Ovary (tissue), 9 donors: Measurements from ENCODE around the gene PAM. TPM values are rescaled to one million over a fixed set of nuclear protein-coding genes. Genes with fewer than 3 reads are reported as not detected.

Source experiments
- DNase-seq, 5 donors: peaks; one replicate each; pipeline ENCODE4 v3.0.0-alpha.2; 2019 to 2020
- H3K27ac ChIP-seq, 2 donors: fragments of 200-600 bp; one replicate each; pipeline versions ENCODE4 v1.5.1 to v1.8.0; 2019 to 2022
- H3K27me3 ChIP-seq: fragments of 200-600 bp; one replicate; pipeline ENCODE4 v1.8.0; 2022
- H3K36me3 ChIP-seq: fragments of 200-600 bp; sonication (generic); one replicate; pipeline ENCODE4 v1.5.1; 2019
- H3K4me1 ChIP-seq: one replicate; pipeline ENCODE4 v1.8.1; 2013; ENCODE audit warnings: mild to moderate bottlenecking, moderate library complexity; ENCODE audit not compliant: insufficient read depth
- H3K4me3 ChIP-seq: fragments of 200-600 bp; sonication (generic); one replicate; pipeline ENCODE4 v1.5.1; 2017
- H3K9me3 ChIP-seq, 2 donors: fragments of 200-600 bp in 1 of 2; sonication (generic) in 1 of 2; one replicate each; pipeline versions ENCODE4 v1.5.1 to v1.8.1; 2013 to 2019; ENCODE audit warnings: mild to moderate bottlenecking in 1 of 2, moderate library complexity in 1 of 2
- CTCF ChIP-seq, 3 donors: fragments of 450-650 bp in 2 of 3; fragments of 200-600 bp in 1 of 3; IDR thresholded peaks; one replicate each; pipeline versions ENCODE4 v1.5.1 to v1.8.0; 2016 to 2022; ENCODE audit warnings: antibody characterized with exemption in 3 of 3, mild to moderate bottlenecking in 1 of 3
- EP300 ChIP-seq: sonication (generic); formaldehyde crosslinking; IDR thresholded peaks from one replicate; pipeline ENCODE4 v1.6.1; 2017; ENCODE audit warnings: antibody characterized with exemption
- POLR2A ChIP-seq: fragments of 450-650 bp; IDR thresholded peaks from one replicate; pipeline ENCODE4 v1.6.1; 2017; ENCODE audit warnings: antibody characterized with exemption, mild to moderate bottlenecking, moderate library complexity
- WGBS, 3 donors: extraction: QIAGEN DNeasy Blood & Tissue Kit in 1 of 3; methylation state at CpG; one replicate each; pipeline versions ENCODE4 v1.1.5 to v1.1.7; 2013 to 2017; 5-methylcytosine and 5-hydroxymethylcytosine counted together
- intact Hi-C, 4 donors: fragments of 100-400 bp; cut with DNase I; formaldehyde crosslinking; loops; one replicate each; pipeline versions ENCODE4 v1.11.0 to v1.15.1; 2022 to 2023
- polyA plus RNA-seq, 2 donors: library from polyadenylated mRNA; stranded (reverse); fragments of 200-250 nt in 1 of 2; fragments of 350-450 nt in 1 of 2; fragmentation: Illumina TruSeq in 1 of 2; extraction: RNeasy Lipid Tissue Mini Kit (QIAGEN cat#74804) in 1 of 2; gene quantifications; one replicate each; pipeline ENCODE4 v1.2.3, GENCODE V29; 2013 to 2014
- total RNA-seq, 7 donors: library from RNA; depleted of rRNA in 2 of 7; stranded (reverse); fragments of >200 nt in 2 of 7; fragmentation: NEBNext Ultra II Directional in 3 of 7; extraction: Animal tissue kit (Norgen Biotek cat#: 25700) in 3 of 7; gene quantifications; one replicate each; pipeline versions ENCODE4 v1.1.0 to v1.2.4, GENCODE V29; 2016 to 2023
- donor health status: DM: no; HTN: no; CAD: no; lungs with moderate emphysema.
- donor health status: DM: no; HTN: no; CAD: no.
- donor health status: Bipolar disorder and iron deficiency.
- donor health status: DM: yes; HTN: yes; CAD: no.
- donor health status: DM: no; HTN: no; CAD: no.
- donor health status: DM: yes; HTN: yes; CAD: no.

The PAM gene
- total and polyA plus RNA-seq, 9 donors, result 124 to 431 (median 187) TPM

DNA sequence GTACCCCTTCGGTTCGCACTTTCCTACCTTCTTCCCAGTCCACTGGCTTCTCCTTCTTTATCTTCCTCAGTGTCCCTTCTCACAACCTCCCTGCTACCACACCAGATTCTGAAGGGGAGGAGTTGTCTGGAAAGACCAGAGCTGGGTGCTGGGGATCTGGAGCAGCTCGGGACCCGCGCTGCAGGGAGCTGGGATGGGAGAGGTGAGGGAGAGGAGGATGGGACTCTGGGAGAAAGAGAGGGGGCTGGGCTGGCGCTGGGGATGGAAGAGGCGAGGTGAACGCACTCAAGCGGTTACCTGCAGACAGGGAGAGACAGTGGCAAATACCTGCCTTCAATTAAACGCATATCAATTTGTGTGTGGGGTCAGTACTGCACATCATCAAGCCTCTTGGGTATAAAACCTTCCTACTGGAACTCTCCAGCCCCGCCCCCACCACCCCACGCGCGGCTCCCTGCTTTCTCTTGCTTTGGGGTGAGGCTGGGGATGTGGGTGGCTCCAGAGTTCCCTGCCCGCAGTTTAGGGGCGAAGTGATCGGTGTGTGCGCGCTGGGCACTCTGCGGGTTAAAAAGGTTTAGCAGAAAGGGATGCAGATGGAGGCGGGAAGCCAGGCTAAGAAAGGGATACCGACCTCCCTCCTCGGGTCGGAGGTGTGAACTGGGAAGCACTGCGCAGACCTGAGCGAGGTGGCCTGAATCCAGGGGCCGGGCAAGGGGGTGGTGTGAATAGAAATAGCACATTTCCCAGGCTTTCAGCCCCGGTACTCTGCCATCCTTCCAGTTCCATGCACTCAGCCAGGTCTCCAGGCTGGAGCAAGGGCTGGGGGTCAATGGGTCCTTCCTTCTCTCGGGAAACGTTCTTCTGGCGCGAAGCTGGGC lies 977 bp upstream of the PAM start:
- Histone ChIP-seq H3K9me3 (no peaks in the 10 kb centered on the region), H3K4me3 (peak overlapping the region; percentile 84), H3K36me3 (no peaks in the 10 kb centered on the region), H3K4me1 (peaks cover 6% of the 10 kb centered on the region), H3K27me3 (no peaks in the 10 kb centered on the region), H3K27ac (peak overlapping the region in 1 of 2 donors; percentile 28)
- 26 to 28% (median 27%) methylated on average over 32 of the region's 32 CpGs for whole genome bisulfite sequencing, 3 donors
- peak in 4 of 5 donors; percentile 25 to 55 (median 34) for DNase-seq
- TF ChIP-seq EP300, result no peak
- TF ChIP-seq POLR2A, result no peak
- TF ChIP-seq CTCF (IDR thresholded peaks at IDR 0.05), result no peak
- intact Hi-C loops, result no loop called here

- no peak for TF ChIP-seq EP300
- no peak for TF ChIP-seq CTCF (IDR thresholded peaks at IDR 0.05)
- TF ChIP-seq POLR2A, result peak; percentile 34
- Histone ChIP-seq H3K4me1 (peaks cover 8% of the 10 kb centered on the region), H3K9me3 (no peaks in the 10 kb centered on the region), H3K27ac (peak overlapping the region; percentile 28 to 66), H3K36me3 (no peaks in the 10 kb centered on the region), H3K4me3 (peak overlapping the region; percentile 84), H3K27me3 (no peaks in the 10 kb centered on the region)
- intact Hi-C loops, result no loop called here
- 0 to 1% (median 1%) methylated on average over 29 of the region's 29 CpGs for WGBS, 3 donors
- DNase-seq, result peak; percentile 44 to 71 (median 61)
These were observed 724 bp downstream of the PAM start for GRCh38 chr5:102755686-102756371.

DNA sequence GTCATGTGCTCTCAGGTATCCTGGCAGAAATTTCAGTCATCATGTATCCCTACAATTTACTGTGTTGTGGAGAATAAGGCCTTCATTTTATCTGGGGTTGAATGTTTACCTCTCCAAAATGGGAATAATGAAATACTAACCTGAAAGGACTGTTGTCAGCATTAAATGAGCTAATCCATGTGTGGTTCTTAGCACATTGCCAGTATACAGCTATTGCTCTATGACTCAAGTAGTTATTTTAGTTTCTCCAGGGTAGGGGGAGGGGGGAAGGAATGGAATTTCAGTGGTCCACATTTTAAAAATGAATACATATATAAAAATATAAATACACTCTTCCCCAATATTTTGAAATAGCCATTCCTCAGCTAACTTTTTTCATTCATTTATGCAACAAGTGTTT lies 3.5 kb downstream of the PAM start:
- H3K36me3 ChIP-seq, result no peaks in the 10 kb centered on the region
- no peak for DNase-seq
- no peak overlapping the region for H3K27ac ChIP-seq
- intact Hi-C loops, result no loop called here
- no peaks in the 10 kb centered on the region for H3K9me3 ChIP-seq
- no peaks in the 10 kb centered on the region for H3K27me3 ChIP-seq
- H3K4me1 ChIP-seq, result peaks cover 12% of the 10 kb centered on the region
- no peak overlapping the region for H3K4me3 ChIP-seq
- TF ChIP-seq POLR2A, result no peak
- TF ChIP-seq CTCF (IDR thresholded peaks at IDR 0.05), result no peak
- TF ChIP-seq EP300, result no peak

- Histone ChIP-seq H3K27me3 (no peaks in the 10 kb centered on the region), H3K36me3 (no peaks in the 10 kb centered on the region), H3K9me3 (no peaks in the 10 kb centered on the region), H3K4me1 (peaks cover 10% of the 10 kb centered on the region), H3K27ac (no peak overlapping the region), H3K4me3 (no peak overlapping the region)
- WGBS, 3 donors, result 73 to 95% (median 91%) methylated on average over 1 of the region's 1 CpG
- no peak for DNase-seq
- no peak for TF ChIP-seq POLR2A
- no peak for TF ChIP-seq CTCF (IDR thresholded peaks at IDR 0.05)
- TF ChIP-seq EP300, result no peak
- intact Hi-C loops, result no loop called here
These were observed 4.2 kb downstream of the PAM start for GRCh38 chr5:102759289-102759688.
